SK-N-SH treated with all-trans-retinoic acid at 6 μM for 48 hours (cell line): Measurements from ENCODE around the gene SSR4.

ENCODE experiments used
- BACH2 ChIP-seq: fragments of 250-450 bp; sonication (Bioruptor Pico); IDR thresholded peaks from 2 replicates; pipeline ENCODE4 v1.9.0; 2021; ENCODE audit warnings: mild to moderate bottlenecking, borderline replicate concordance
- CREB5 ChIP-seq: fragments of 250-450 bp; sonication (Bioruptor Pico); IDR thresholded peaks from 2 replicates; pipeline ENCODE4 v1.5.1; 2020; ENCODE audit warnings: low read depth, mild to moderate bottlenecking, moderate library complexity
- CSDC2 ChIP-seq: fragments of 250-450 bp; sonication (Bioruptor Pico); IDR thresholded peaks from 2 replicates; pipeline ENCODE4 v1.5.0; 2020; ENCODE audit warnings: mild to moderate bottlenecking, moderate library complexity
- CSRNP3 ChIP-seq: fragments of 250-450 bp; sonication (Bioruptor Pico); IDR thresholded peaks from 2 replicates; pipeline ENCODE4 v1.5.1; 2021; ENCODE audit warnings: mild to moderate bottlenecking, moderate library complexity
- OSR1 ChIP-seq: fragments of 250-450 bp; sonication (Bioruptor Pico); IDR thresholded peaks from 2 replicates; pipeline ENCODE4 v1.8.0; 2022; ENCODE audit warnings: moderate library complexity, mild to moderate bottlenecking, inconsistent platforms
- PATZ1 ChIP-seq: fragments of 250-450 bp; sonication (Bioruptor Pico); IDR thresholded peaks from 2 replicates; pipeline ENCODE4 v1.8.0; 2020; ENCODE audit warnings: mild to moderate bottlenecking, moderate library complexity, borderline replicate concordance
- POU6F1 ChIP-seq: fragments of 250-450 bp; sonication (Bioruptor Pico); IDR thresholded peaks from 2 replicates; pipeline ENCODE4 v1.8.0; 2021; ENCODE audit warnings: low read depth, mild to moderate bottlenecking, moderate library complexity, borderline replicate concordance
- TCF4 ChIP-seq: fragments of 250-450 bp; sonication (Bioruptor Pico); IDR thresholded peaks from 2 replicates; pipeline ENCODE4 v1.8.0; 2021; ENCODE audit warnings: mild to moderate bottlenecking, moderate library complexity, borderline replicate concordance
- ZFP3 ChIP-seq: fragments of 250-450 bp; sonication (Bioruptor Pico); IDR thresholded peaks from 2 replicates; pipeline ENCODE4 v1.5.0; 2020; ENCODE audit warnings: mild to moderate bottlenecking, moderate library complexity
- ZNF8 ChIP-seq: fragments of 450-650 bp; formaldehyde crosslinking; IDR thresholded peaks from 2 replicates; pipeline ENCODE4 v1.5.0; 2020; ENCODE audit warnings: mild to moderate bottlenecking, moderate library complexity

- no peak for TF ChIP-seq ZNF8 (CRISPR knock-in tag)
- TF ChIP-seq TCF4 (CRISPR knock-in tag): no peak
- TF ChIP-seq OSR1 (CRISPR knock-in tag): no peak
- TF ChIP-seq CREB5 (CRISPR knock-in tag): no peak
- TF ChIP-seq CSRNP3: no peak
- TF ChIP-seq ZFP3 (CRISPR knock-in tag): no peak
- TF ChIP-seq PATZ1: no peak
- TF ChIP-seq CSDC2 (CRISPR knock-in tag): no peak
- TF ChIP-seq POU6F1: no peak
- no peak for TF ChIP-seq BACH2
Measured at GRCh38 chrX:153763298-153763932, 31.1 kb upstream of the SSR4 start.
